ENCODE data around the gene SMAP2.

SMAP2 gene

DNA sequence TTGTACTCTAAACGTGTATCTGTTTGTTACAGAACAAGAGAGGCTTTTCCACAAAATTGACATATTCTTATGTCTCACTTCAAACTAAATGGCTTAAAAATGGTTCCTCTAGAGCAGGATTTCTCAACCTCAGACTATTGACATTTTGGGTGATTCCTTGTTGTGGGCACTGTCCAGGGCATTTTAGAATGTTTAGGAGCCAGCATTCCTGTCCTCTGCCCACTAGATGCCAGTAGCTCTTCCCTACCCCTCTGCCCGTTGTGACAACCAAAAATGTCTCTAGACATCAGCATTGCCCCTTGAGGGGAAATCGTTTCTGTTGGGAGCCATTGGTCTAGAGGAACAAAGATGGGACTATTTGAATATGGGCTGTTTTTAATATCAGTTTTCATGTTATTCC is 17.3 kb downstream of the SMAP2 start:
- no peak overlapping the region for H3K4me3 ChIP-seq (replicated peaks in 1 of 2; ENCODE audit: low read depth in 2 of 2, low read length in 2 of 2)
- TF ChIP-seq, protein P1, sequence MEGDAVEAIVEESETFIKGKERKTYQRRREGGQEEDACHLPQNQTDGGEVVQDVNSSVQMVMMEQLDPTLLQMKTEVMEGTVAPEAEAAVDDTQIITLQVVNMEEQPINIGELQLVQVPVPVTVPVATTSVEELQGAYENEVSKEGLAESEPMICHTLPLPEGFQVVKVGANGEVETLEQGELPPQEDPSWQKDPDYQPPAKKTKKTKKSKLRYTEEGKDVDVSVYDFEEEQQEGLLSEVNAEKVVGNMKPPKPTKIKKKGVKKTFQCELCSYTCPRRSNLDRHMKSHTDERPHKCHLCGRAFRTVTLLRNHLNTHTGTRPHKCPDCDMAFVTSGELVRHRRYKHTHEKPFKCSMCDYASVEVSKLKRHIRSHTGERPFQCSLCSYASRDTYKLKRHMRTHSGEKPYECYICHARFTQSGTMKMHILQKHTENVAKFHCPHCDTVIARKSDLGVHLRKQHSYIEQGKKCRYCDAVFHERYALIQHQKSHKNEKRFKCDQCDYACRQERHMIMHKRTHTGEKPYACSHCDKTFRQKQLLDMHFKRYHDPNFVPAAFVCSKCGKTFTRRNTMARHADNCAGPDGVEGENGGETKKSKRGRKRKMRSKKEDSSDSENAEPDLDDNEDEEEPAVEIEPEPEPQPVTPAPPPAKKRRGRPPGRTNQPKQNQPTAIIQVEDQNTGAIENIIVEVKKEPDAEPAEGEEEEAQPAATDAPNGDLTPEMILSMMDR (IDR thresholded peaks at IDR 0.05; ENCODE audit: low read depth, low read length): no peak
- no peak for DNase-seq (ENCODE audit: low read depth in 2 of 2)

DNA sequence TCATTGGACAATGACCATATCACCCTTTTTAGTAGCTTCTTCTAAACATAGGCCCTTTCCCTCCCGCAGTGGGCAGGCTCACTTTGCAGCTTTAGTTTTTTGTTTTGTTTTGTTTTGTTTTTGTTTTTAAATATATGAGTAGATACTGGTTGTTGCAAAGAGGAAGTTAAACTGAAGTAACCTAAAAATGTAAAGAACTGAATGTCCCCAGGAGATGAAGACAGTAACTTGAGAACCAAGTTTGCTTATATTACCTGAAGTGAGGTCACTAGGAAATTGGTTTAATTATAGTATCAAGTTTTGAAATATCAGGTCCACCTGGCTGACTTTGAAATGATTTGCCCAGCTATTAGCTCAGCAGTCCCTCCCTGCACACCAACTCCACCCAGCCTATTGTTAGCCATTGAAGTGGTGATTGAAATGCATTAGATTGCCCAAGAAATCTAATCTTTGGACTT is 18.2 kb downstream of the SMAP2 start:
- TF ChIP-seq, protein P1 (IDR thresholded peaks at IDR 0.05; ENCODE audit: low read depth, low read length): no peak
- DNase-seq (ENCODE audit: low read depth in 2 of 2): no peak
- H3K4me3 ChIP-seq (replicated peaks in 1 of 2; ENCODE audit: low read depth in 2 of 2, low read length in 2 of 2): no peak overlapping the region

DNA sequence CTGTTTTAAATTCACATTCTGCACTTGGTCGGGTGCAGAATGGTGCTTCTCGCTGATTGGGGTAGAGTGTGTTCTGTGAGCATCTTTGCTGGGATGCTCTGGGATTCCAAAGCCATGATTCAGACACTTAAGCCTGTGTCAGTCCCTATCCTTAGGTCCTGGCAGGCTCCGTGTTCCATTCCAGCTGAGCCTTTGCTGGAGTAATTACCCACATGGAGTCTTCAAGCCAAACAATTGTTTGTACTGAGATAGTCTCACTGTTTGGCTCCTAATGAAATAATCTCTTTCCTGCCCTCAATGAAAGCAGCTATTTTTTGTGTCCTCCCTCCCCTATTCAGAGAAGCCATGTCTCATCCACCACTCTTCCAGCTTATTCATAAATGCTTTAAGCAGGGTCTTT is 18.7 kb downstream of the SMAP2 start:
- TF ChIP-seq, protein P1 (IDR thresholded peaks at IDR 0.05; ENCODE audit: low read depth, low read length): no peak
- H3K4me3 ChIP-seq (replicated peaks in 1 of 2; ENCODE audit: low read depth in 2 of 2, low read length in 2 of 2): no peak overlapping the region
- peak; percentile 82 to 83 for DNase-seq (ENCODE audit: low read depth in 2 of 2)

DNA sequence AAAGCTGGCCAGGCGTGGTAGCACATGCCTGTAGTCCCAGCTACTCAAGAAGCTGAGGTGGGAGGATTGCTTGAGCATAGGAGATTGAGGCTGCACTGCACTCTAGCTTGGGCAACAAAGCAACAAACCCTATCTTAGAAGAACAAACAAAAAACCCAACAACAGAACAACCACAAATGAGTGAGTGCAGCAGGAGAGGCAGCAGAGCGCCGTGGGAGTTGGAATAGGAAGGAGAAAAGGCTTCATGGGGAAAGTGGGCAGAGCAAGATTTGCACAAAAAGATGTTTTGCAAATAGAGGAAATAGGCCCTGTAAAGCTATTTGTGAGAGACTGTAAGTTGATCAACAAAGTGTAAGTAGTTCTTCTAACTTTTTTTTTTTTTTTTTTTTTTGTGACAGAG is 19.6 kb downstream of the SMAP2 start:
- TF ChIP-seq, protein P1 (IDR thresholded peaks at IDR 0.05; ENCODE audit: low read depth, low read length): no peak
- DNase-seq (ENCODE audit: low read depth in 2 of 2): no peak
- no peak overlapping the region for H3K4me3 ChIP-seq (replicated peaks in 1 of 2; ENCODE audit: low read depth in 2 of 2, low read length in 2 of 2)

DNA sequence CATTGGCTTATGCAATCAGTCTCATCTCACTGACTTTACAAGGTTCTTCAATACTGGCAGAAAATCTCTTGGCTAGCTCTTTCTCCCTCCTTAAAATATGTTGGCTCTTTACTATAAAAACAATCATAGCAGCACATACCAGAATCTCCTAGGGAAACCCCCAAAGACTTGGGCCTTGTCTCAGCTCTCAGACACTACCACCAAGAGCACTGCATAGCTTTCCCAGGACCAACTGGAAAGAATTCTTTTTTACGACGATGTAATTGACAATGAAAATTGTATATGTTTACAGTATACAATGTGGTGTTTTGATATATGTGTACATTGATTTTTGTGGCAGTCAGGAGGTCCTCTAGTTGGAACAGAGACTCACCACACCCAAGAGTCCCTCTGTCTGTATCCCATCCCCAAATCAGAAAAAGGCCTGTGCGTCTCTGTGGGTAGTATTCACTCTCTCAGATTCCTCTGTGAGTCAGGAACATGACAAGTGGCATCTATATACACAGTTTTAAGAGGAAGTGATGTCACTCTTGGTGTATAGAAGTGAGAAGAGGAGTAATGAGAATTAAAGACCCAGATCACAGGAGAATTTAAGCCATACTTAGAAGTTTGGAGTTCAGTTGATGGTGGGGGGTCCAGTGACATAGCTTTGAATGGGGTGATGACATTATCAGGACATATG is 21.1 kb downstream of the SMAP2 start:
- TF ChIP-seq, protein P1 (IDR thresholded peaks at IDR 0.05; ENCODE audit: low read depth, low read length): no peak
- DNase-seq (ENCODE audit: low read depth in 2 of 2): peak; percentile 43 to 47
- no peak overlapping the region for H3K4me3 ChIP-seq (replicated peaks in 1 of 2; ENCODE audit: low read depth in 2 of 2, low read length in 2 of 2)

DNA sequence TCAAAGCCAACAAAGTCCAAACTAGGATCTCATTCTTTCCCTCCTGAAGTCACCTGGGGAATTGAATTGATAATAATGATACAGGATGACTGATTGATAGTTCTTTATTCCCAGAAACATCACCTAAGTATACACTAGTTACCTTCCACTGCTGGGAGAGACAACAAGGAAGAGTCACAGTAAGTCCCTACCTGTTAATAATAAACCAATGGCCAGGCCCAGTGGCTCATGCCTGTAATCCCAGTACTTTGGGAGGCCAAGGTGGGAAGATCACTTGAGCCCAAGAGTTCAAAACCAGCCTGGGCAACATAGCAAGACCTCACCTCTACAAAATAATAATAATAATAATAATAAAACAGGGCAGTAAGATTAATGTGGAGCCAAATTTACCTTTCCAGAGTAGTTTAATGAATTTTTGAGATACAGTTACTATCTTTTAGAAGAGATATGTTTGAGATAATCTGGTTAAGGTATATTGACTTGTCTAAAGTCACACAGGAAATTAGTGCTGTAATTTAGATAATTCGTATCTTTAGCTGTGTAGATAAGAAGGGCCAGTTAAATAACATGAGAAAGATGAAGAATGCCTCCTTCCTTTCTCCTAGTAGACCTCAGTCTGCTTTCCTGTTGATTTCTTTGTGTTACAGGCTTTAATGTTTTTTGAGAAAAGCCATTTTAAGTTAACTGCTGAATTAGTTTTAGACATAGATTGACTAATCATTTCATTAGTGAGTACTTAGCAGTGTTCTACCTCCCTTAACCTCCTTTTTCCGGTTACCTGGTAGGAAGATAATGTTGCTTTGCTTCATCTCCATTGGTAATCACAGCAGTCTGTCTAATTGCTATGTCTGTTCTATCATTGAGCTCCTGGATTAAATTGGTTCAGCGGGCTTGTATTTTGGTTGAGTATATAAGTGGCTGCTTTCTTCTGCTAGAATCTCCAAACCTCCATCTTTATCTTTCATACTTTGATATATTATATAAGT is 22.0 kb downstream of the SMAP2 start:
- TF ChIP-seq, protein P1 (IDR thresholded peaks at IDR 0.05; ENCODE audit: low read depth, low read length): no peak
- DNase-seq (ENCODE audit: low read depth in 2 of 2): no peak
- H3K4me3 ChIP-seq (replicated peaks in 1 of 2; ENCODE audit: low read depth in 2 of 2, low read length in 2 of 2): no peak overlapping the region
